Measurements from ENCODE around the gene ASTN2. TPM values are rescaled to one million over a fixed set of nuclear protein-coding genes. Genes with fewer than 3 reads are reported as not detected.

ASTN2 gene
- total RNA-seq, 4 donors from 2014 or later, result 0.97 to 4.7 (median 3.0) TPM

GRCh38 chr9:116390303-116391228, 1024.3 kb downstream of the ASTN2 start:
- intact Hi-C loops (cut with DNase I; ENCODE audit: low total_unique reads), result no loop called here
- no peak for DNase-seq (ENCODE audit: low spot score in 2 of 2)
- no peak overlapping the region for H3K4me3 ChIP-seq (ENCODE audit: low read depth, poor library complexity, severe bottlenecking)
- no peak for TF ChIP-seq CTCF (IDR thresholded peaks at IDR 0.05)
- no peak for TF ChIP-seq POLR2A (IDR thresholded peaks at IDR 0.05)
- 76 to 84% methylated on average over 7 of the region's 7 CpGs for WGBS, 2 donors

GRCh38 chr9:116389541-116390302, 1025.1 kb downstream of the ASTN2 start:
- TF ChIP-seq POLR2A (IDR thresholded peaks at IDR 0.05), result no peak
- TF ChIP-seq CTCF (IDR thresholded peaks at IDR 0.05), result no peak
- no peak overlapping the region for H3K4me3 ChIP-seq (ENCODE audit: low read depth, poor library complexity, severe bottlenecking)
- WGBS, 2 donors, result 88 to 90% methylated on average over 1 of the region's 1 CpG
- no peak for DNase-seq (ENCODE audit: low spot score in 2 of 2)
- intact Hi-C loops (cut with DNase I; ENCODE audit: low total_unique reads), result no loop called here

GRCh38 chr9:116387934-116388698, 1026.7 kb downstream of the ASTN2 start:
- intact Hi-C loops (cut with DNase I; ENCODE audit: low total_unique reads), result no loop called here
- 61 to 80% methylated on average over 6 of the region's 6 CpGs for WGBS, 2 donors
- no peak for DNase-seq (ENCODE audit: low spot score in 2 of 2)
- no peak overlapping the region for H3K4me3 ChIP-seq (ENCODE audit: low read depth, poor library complexity, severe bottlenecking)
- TF ChIP-seq CTCF (IDR thresholded peaks at IDR 0.05) (no peak), POLR2A (IDR thresholded peaks at IDR 0.05) (no peak)

- intact Hi-C loops (cut with DNase I; ENCODE audit: low total_unique reads), result no loop called here
- no peak for DNase-seq (ENCODE audit: low spot score in 2 of 2)
- 77 to 79% methylated on average over 4 of the region's 4 CpGs for WGBS, 2 donors
- H3K4me3 ChIP-seq (ENCODE audit: low read depth, poor library complexity, severe bottlenecking), result no peak overlapping the region
- TF ChIP-seq POLR2A (IDR thresholded peaks at IDR 0.05) (no peak), CTCF (IDR thresholded peaks at IDR 0.05) (no peak)
These were observed 1030.9 kb downstream of the ASTN2 start for GRCh38 chr9:116383936-116384335.

DNA sequence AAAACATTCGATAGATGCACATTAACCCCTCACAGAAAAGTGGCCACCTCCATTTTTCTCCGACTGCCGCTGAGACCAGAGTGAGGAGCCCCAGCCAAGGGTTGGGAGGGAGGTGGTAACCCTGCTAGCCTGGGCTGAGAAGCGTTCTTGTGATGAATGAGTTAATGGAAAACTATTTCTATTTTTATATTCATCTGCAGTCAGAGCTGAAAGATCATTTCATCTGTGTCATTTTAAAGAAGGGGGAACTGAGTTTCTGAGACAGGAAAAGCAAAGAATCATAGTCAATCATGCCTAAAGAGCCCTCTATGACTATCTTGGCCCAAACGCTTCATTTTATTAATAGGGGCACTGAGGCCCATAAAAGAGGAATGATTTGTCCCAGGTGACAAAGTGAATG, 1031.7 kb downstream of the ASTN2 start:
- intact Hi-C loops (cut with DNase I; ENCODE audit: low total_unique reads), result no loop called here
- 73 to 84% methylated on average over 5 of the region's 5 CpGs for WGBS, 2 donors
- TF ChIP-seq CTCF (IDR thresholded peaks at IDR 0.05) (no peak), POLR2A (IDR thresholded peaks at IDR 0.05) (no peak)

More for the DNA sequence above, 1031.7 kb downstream of the ASTN2 start:
- H3K4me3 ChIP-seq (ENCODE audit: low read depth, poor library complexity, severe bottlenecking), result no peak overlapping the region
- no peak for DNase-seq (ENCODE audit: low spot score in 2 of 2)

Measured in lower leg skin (tissue), 4 donors.